Measurements from ENCODE around the gene PTPRE.

PTPRE gene

GRCh38 chr10:127882801-127883459 lies 24.0 kb upstream of the PTPRE start:
- DNase-seq (ENCODE audit: low read depth in 3 of 3, low spot score in 1 of 3), result no peak

GRCh38 chr10:127883516-127883915 lies 23.4 kb upstream of the PTPRE start:
- DNase-seq (ENCODE audit: low read depth in 3 of 3, low spot score in 1 of 3), result no peak

DNA sequence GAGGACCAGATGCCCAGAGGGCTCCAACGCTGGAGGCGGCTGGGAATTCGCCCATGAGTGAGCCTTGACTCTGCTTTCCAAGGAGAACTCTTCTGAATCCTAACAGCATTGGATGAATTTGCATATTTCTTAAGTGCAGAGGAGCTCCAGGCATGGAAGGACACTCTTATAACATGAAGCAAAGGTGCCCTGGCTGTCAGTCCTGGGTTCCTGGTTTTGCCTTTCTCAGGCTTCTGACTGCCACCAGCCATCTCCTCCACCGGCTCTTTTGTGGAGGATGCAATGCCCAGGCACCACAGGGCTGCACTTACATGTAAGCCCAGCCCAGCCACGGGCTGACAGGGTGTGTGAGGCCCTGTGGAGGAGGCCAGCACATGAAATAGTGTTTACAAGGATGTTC lies 22.4 kb upstream of the PTPRE start:
- no peak for DNase-seq (ENCODE audit: low read depth in 3 of 3, low spot score in 1 of 3)

DNA sequence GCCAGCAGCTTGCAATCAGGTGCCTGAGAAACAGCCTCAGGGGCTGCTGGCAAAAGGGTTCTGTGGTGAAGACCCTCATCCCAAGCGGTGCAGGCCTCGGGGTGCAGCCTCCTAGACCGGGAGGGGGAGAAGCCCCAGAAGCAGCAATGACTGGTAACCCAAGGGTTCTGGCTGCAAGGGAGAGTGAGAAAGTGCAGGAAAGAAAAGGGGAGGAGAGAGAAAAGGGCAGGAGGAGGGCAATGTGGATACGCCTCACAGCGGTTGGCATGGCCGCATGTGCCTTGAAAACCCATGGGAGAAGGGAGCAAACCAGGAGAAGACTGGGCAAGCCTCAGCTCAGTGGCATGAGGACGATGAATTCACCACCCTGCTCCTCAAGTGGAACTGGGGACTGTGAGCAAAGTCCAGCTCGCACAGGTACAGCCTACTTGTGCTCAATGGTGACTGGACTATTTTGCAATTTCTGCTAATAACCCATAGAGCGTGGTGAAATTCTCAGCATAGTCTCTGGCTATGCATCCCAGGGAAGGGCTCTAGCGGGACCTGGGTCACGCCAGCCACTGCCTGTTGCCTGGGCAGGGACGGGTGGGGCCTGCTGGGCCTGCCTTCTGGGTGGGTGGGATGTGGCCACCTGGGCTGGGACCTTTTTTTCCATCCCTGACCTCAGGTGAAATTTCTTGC lies 20.4 kb upstream of the PTPRE start:
- DNase-seq (ENCODE audit: low read depth in 3 of 3, low spot score in 1 of 3), result no peak

- DNase-seq (ENCODE audit: low read depth in 3 of 3, low spot score in 1 of 3), result no peak
Measured at GRCh38 chr10:127887541-127888415, 19.1 kb upstream of the PTPRE start.

GRCh38 chr10:127888521-127889312 lies 18.2 kb upstream of the PTPRE start:
- DNase-seq (ENCODE audit: low read depth in 3 of 3, low spot score in 1 of 3), result no peak

GRCh38 chr10:127889605-127890195 lies 17.2 kb upstream of the PTPRE start:
- no peak for DNase-seq (ENCODE audit: low read depth in 3 of 3, low spot score in 1 of 3)

DNA sequence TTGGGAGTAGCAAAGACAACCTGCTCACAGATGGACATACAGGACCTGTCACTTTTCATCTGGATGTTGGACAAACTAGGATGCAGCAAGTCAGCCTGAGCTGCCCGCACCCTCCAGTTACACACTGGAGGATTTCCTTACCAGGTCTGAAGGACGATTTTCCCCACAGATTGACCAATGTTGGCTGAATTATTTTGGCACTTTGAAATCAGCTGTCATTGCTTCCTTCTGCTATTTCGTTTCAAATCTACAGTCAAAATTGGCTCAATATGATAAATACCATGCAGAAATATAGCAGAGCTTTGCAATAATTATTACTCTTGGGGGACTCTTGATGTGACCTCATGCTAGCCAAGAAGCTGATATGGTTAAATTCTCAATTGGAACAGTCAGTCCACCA lies 16.7 kb upstream of the PTPRE start:
- DNase-seq (ENCODE audit: low read depth in 3 of 3, low spot score in 1 of 3), result no peak

DNA sequence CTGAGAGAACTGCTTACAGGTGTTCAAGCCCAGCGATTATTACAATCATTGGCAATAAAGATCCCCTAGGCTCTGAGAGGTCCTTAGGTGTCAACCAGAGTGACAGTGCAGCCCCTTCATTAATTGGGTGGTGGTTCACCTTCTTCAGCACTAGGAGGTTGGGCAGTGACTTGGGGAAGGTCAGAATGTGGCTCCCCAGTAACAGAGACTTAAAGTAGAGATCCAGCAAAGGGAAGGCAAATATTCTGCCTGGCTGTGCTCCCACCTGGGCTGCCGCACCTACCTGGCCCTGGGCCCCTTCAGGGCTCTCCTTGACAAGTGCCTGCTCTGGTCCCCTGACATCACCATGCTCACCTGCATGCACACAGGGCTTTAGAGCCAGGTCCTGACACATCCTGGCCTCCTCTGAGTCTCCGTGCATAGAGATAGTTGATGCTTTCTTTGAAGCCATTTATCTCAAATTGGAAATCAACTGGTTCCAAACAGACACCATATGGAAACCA lies 16.0 kb upstream of the PTPRE start:
- DNase-seq (ENCODE audit: low read depth in 3 of 3, low spot score in 1 of 3), result no peak

GRCh38 chr10:127892743-127893142 lies 14.2 kb upstream of the PTPRE start, which contains the start of gene CLRN3:
Gene CLRN3 (minus strand): TSS chr10:127892941. CDS start chr10:127892784, 157 bp downstream.
- no peak for DNase-seq (ENCODE audit: low read depth in 3 of 3, low spot score in 1 of 3)

- no peak for DNase-seq (ENCODE audit: low read depth in 3 of 3, low spot score in 1 of 3)
Measured at GRCh38 chr10:127894146-127894545, 12.8 kb upstream of the PTPRE start.

DNA sequence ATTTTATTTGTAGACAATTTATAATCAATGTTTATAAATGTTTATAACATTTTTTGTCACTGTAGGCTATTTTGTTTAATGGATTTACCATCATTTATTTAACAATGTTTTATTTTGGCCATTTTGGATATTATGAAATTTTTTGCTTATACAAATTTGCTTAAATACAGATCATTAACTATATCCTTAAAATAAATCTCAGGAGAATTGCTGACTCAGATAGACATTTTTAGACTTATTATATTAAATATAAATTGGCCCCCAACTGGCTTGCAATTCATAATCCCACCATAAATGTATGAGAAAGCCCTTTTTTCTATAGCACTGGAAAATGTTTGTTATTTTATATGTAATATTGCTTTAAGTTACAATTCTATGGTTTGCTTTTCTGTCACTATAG lies 10.3 kb upstream of the PTPRE start:
- DNase-seq (ENCODE audit: low read depth in 3 of 3, low spot score in 1 of 3), result no peak

DNA sequence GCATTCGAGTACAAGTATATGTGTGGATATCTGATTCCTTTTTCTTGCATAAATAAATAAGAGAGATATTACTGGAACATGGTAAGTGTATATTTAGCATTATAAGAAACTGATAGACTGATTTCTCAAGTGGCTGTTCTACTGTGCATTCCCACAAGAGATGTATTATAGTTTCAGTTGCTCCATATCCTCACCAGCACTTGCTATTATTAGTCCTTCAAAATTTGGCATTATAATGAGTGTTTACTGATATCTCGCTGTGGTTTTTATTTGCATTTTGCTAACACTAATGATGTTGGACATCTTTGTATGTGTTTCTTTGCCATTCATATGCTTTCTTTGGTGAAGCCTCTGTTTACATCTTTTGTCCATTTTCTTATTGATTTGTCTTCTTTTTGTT lies 9.7 kb upstream of the PTPRE start:
- no peak for DNase-seq (ENCODE audit: low read depth in 3 of 3, low spot score in 1 of 3)

DNA sequence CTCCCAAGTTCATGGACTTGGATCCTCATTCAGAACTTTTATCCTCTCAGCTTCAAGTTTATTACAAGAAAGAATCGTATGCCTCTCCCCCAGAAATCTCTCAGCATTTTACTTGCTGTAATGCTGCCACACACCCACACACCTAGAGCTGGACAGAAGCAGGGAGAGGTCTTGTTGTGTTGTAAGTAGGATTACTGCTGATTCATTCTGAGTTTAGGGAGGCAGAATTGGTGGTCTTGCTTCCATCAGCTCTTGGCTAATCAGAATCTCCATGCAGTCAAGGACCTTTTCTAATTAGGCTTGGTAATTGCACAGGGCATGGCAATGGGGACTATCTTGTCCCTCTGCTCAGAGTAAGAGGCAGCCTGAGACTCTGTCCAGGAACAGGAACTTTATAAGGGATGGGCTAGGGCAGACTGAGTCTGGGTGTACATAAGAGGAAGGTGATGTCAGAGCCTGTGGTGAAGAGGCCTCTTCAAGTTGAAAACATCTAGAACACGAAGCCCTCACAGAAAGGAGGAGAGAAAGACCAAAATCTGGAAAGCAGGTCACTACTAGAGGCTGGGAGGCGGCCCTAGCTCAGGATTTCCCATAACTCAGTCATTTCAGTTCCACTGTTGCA lies 7.0 kb upstream of the PTPRE start:
- no peak for DNase-seq (ENCODE audit: low read depth in 3 of 3, low spot score in 1 of 3)

DNA sequence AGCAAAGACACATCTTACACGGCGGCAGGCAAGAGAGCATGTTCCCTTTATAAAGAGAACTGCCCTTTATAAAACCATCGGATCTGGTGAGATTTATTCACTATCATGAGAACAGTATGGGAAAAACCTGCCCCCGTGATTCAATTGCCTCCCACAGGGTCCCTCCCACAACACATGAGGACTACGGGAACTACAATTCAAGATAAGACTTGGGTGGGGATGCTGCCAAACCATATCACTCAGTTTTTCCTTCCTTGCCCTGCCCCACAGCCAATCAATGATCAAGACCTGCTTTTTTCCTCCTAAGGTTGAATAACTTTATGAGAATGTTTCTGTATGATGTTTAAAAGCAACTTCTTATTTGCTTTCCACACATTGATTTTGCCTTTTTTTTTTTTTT lies 3.1 kb upstream of the PTPRE start:
- no peak for DNase-seq (ENCODE audit: low read depth in 3 of 3, low spot score in 1 of 3)

DNA sequence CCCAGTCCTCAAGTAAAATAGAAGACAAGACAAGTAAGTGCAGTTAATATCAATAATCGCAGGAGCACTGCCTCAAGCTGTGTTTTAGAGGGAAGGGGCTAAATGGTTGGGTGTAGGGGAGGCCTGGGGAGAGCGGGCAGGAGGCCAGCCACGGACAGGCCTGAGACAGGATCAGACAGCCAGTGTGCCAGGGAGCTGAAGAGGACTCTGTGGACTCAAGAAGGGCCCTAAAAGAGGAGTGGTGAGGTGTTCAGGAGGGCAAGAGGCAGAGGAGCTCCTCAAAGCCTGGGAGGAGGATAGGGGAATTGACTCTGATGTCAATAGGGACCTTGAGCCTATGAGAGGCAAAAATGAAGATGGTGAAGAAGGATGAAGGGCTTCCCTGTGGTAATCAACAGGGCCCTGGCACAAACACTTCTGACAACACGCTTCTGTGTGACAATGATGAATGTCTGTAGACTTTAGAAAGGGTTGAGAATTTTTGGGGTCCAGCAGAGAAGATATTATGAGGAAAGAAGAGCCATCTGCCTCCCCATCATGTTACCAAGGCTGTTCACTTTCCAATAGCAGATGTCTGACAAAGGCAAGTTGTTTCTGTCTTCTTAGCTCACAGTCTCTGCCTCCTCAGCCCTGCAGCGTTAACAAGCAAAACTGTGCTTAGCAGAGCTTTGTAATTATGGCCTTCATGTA lies 2.4 kb upstream of the PTPRE start:
- no peak for DNase-seq (ENCODE audit: low read depth in 3 of 3, low spot score in 1 of 3)

GRCh38 chr10:127905001-127905847 lies 1.7 kb upstream of the PTPRE start:
- DNase-seq (ENCODE audit: low read depth in 3 of 3, low spot score in 1 of 3), result no peak

DNA sequence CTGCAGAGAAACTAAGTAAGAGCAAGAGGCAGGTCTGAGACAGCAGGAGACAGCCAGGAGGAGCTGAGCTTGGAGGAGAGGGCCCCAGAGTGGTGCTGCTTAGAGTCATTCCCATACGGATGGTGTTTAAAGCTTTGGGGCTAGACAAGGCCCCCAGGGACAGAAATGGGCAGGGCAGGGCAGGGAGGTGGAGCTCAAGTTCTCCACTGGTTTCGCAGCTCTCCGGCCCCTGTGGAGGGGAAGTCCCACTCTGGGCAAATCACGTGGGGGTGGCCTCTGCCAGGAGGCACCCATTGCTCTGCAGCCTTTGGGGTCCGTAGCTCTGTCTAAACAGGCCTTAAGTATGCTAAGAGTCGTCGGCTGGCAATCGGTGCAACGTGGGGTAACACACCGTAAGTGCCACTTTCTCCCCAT lies 1.0 kb upstream of the PTPRE start:
- DNase-seq (ENCODE audit: low read depth in 3 of 3, low spot score in 1 of 3), result no peak
